ENCODE results near the gene IL36G.
"Not testable (repeated sequence)": the region's sequence is repeated elsewhere in the genome, so short reads cannot be mapped to it uniquely, and the experiment has no call there.

Gene IL36G

GRCh38 chr2:112977559-112978056 is at the start of gene IL36G:
Gene IL36G, plus strand, starts transcription at chr2:112978006. Its CDS starts 633 bp downstream, at chr2:112978639.
- DNase-seq, result no peak

GRCh38 chr2:112933261-112933660 is 44.5 kb upstream of the IL36G start:
- no peak for DNase-seq

GRCh38 chr2:112934117-112934516 is 43.7 kb upstream of the IL36G start:
- not testable (repeated sequence) for DNase-seq

- DNase-seq, result no peak
Observed at GRCh38 chr2:112936927-112937232, 40.9 kb upstream of the IL36G start.

GRCh38 chr2:112938904-112939303 is 38.9 kb upstream of the IL36G start:
- peak; percentile 53 for DNase-seq

GRCh38 chr2:112939425-112939824 is 38.4 kb upstream of the IL36G start:
- no peak for DNase-seq

- no peak for DNase-seq
Observed at GRCh38 chr2:112940859-112941625, 36.8 kb upstream of the IL36G start.

- peak; percentile 72 for DNase-seq
Observed at GRCh38 chr2:112941753-112942653, 35.8 kb upstream of the IL36G start.

GRCh38 chr2:112942654-112943002 is 35.2 kb upstream of the IL36G start:
- DNase-seq, result no peak

- no peak for DNase-seq
Observed at GRCh38 chr2:112944971-112945370, 32.8 kb upstream of the IL36G start.

GRCh38 chr2:112946086-112946485 is 31.7 kb upstream of the IL36G start:
- no peak for DNase-seq

GRCh38 chr2:112947374-112947773 is 30.4 kb upstream of the IL36G start:
- no peak for DNase-seq

GRCh38 chr2:112949456-112949855 is 28.4 kb upstream of the IL36G start:
- DNase-seq, result no peak

GRCh38 chr2:112954364-112954763 is 23.4 kb upstream of the IL36G start:
- DNase-seq, result no peak

- peak; percentile 14 for DNase-seq
Observed at GRCh38 chr2:112957511-112957910, 20.3 kb upstream of the IL36G start.

GRCh38 chr2:112958428-112959108 is 19.2 kb upstream of the IL36G start:
- peak; percentile 65 for DNase-seq

GRCh38 chr2:112959109-112959812 is 18.5 kb upstream of the IL36G start:
- no peak for DNase-seq

- no peak for DNase-seq
Observed at GRCh38 chr2:112960230-112960825, 17.5 kb upstream of the IL36G start.

- no peak for DNase-seq
Observed at GRCh38 chr2:112962308-112963175, 15.3 kb upstream of the IL36G start.

- no peak for DNase-seq
Observed at GRCh38 chr2:112967023-112967422, 10.8 kb upstream of the IL36G start.

GRCh38 chr2:112972423-112973086 is 5.3 kb upstream of the IL36G start:
- no peak for DNase-seq

Measured in EL (cell line).